Gastrocnemius medialis (tissue), 4 donors: ENCODE data around the gene MBD5. TPM values are rescaled to one million over a fixed set of nuclear protein-coding genes. Genes with fewer than 3 reads are reported as not detected.
A peak's percentile ranks its signal among the peaks of the same experiment; 100 is the strongest.

Experiments used
- ATAC-seq, 2 donors: fragments of 150-250 bp; one replicate each; pipeline ENCODE4 v1.9.1; 2016
- DNase-seq, 2 donors: peaks; one replicate each; pipeline ENCODE4 v3.0.0-alpha.2; 2019
- H3K27ac ChIP-seq, 4 donors: fragments of 200-600 bp; sonication (generic); 1 replicate in 1 of 4; 2 replicates in 3 of 4; pipeline ENCODE4 v1.5.1; 2016 to 2018; ENCODE audit warnings: mild to moderate bottlenecking in 2 of 4, moderate library complexity in 1 of 4
- H3K27me3 ChIP-seq, 3 donors: fragments of 200-600 bp; sonication (generic) in 2 of 3; 1 replicate in 1 of 3; 2 replicates in 2 of 3; pipeline versions ENCODE4 v1.5.1 to v1.6.0; 2016 to 2019; ENCODE audit warnings: mild to moderate bottlenecking in 1 of 3, moderate library complexity in 1 of 3
- H3K36me3 ChIP-seq, 2 donors: fragments of 200-600 bp; sonication (generic) in 1 of 2; one replicate each; pipeline ENCODE4 v1.5.1; 2017 to 2018
- H3K4me1 ChIP-seq, 2 donors: fragments of 200-600 bp; sonication (generic) in 1 of 2; one replicate each; pipeline ENCODE4 v1.5.1; 2016 to 2017; ENCODE audit warnings: mild to moderate bottlenecking in 2 of 2
- H3K4me3 ChIP-seq, 4 donors: fragments of 200-600 bp; sonication (generic) in 3 of 4; 1 replicate in 1 of 4; 2 replicates in 3 of 4; pipeline ENCODE4 v1.5.1; 2016 to 2019; ENCODE audit warnings: mild to moderate bottlenecking in 2 of 4
- H3K9me3 ChIP-seq, 3 donors: fragments of 200-600 bp; sonication (generic) in 2 of 3; 1 replicate in 1 of 3; 2 replicates in 2 of 3; pipeline ENCODE4 v1.5.1; 2016 to 2019
- POLR2A ChIP-seq, 2 donors: fragments of 450-650 bp; IDR thresholded peaks; one replicate each; pipeline ENCODE4 v1.6.1; 2017; ENCODE audit warnings: antibody characterized with exemption in 2 of 2, mild to moderate bottlenecking in 2 of 2, moderate library complexity in 2 of 2
- in situ Hi-C, 4 donors: fragments of 200-750 bp; cut with MboI; loops; one replicate each; pipeline versions ENCODE4 v1.15.0 to v1.8.0; 2017; ENCODE audit warnings: low sequenced_read_pairs in 4 of 4
- intact Hi-C: fragments of 100-400 bp; cut with DNase I; formaldehyde crosslinking; loops from one replicate; pipeline ENCODE4 v1.15.1; 2023; ENCODE audit warnings: low total_unique reads
- total RNA-seq, 4 donors: library from RNA; depleted of rRNA; stranded (reverse); fragments of >200 nt; gene quantifications; one replicate each; pipeline versions ENCODE4 v1.1.0 to v1.2.3, GENCODE V29; 2016
- TF ChIP-seq, protein P1 (sequence below), 5 experiments: fragments of 450-650 bp in 3 of 5; fragments of 200-600 bp in 2 of 5; sonication (generic) in 2 of 5; IDR thresholded peaks in 4 of 5; conservative IDR thresholded peaks in 1 of 5; 1 replicate in 4 of 5; 2 replicates in 1 of 5; pipeline ENCODE4 v1.5.1; 2016 to 2019; ENCODE audit warnings: antibody characterized with exemption in 5 of 5, mild to moderate bottlenecking in 3 of 5, moderate library complexity in 3 of 5

MBD5 gene
- total RNA-seq, 4 donors from 2014 or later = 15.2 to 27.2 (median 15.5) TPM

DNA sequence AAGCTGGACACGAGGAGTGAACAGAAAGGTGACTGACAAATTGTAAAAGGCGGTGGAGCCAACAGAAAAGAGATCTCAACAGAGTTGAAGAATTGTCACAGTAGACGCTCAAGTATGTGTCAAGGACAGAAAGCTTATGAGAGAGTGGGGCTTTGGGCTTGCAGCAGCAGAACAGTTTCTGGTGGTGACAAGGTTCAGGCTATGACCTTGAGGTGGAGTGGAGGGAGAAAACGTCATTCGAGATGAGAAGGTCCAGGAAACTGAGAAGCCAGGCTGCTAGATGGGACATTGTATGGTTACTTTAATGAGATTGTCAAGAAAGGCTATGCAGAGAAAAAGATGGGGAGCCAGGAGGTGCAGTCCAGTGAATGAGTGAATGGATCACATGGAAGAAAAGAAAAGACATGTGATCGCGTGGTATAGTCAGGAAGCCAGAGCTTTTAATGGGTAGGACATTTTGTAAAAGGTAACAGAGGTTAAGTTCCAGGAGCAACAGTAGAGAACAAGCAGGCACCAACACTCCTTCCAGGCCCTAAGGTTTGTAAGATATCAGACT lies 532.5 kb downstream of the MBD5 start:
- Histone ChIP-seq H3K4me3 (peak overlapping the region; percentile 21 to 50 (median 37)), H3K27me3 (no peaks in the 10 kb centered on the region), H3K27ac (peak overlapping the region in 1 of 4 donors; percentile 7), H3K36me3 (no peaks in the 10 kb centered on the region), H3K4me1 (peaks cover 0 to 4% of the 10 kb centered on the region in 2 donors), H3K9me3 (no peaks in the 10 kb centered on the region)
- no peak for DNase-seq
- in situ Hi-C loops (no loop called here), intact Hi-C loops (no loop called here)
- TF ChIP-seq, protein P1, sequence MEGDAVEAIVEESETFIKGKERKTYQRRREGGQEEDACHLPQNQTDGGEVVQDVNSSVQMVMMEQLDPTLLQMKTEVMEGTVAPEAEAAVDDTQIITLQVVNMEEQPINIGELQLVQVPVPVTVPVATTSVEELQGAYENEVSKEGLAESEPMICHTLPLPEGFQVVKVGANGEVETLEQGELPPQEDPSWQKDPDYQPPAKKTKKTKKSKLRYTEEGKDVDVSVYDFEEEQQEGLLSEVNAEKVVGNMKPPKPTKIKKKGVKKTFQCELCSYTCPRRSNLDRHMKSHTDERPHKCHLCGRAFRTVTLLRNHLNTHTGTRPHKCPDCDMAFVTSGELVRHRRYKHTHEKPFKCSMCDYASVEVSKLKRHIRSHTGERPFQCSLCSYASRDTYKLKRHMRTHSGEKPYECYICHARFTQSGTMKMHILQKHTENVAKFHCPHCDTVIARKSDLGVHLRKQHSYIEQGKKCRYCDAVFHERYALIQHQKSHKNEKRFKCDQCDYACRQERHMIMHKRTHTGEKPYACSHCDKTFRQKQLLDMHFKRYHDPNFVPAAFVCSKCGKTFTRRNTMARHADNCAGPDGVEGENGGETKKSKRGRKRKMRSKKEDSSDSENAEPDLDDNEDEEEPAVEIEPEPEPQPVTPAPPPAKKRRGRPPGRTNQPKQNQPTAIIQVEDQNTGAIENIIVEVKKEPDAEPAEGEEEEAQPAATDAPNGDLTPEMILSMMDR (IDR thresholded peaks at IDR 0.05 in 4 of 5, conservative IDR thresholded peaks at IDR 0.05 in 1 of 5) = no peak
- TF ChIP-seq POLR2A (IDR thresholded peaks at IDR 0.05) = no peak
- no peak for ATAC-seq

GRCh38 chr2:148554459-148555247 lies 533.8 kb downstream of the MBD5 start:
- Histone ChIP-seq H3K36me3 (no peaks in the 10 kb centered on the region), H3K9me3 (no peaks in the 10 kb centered on the region), H3K27ac (no peak overlapping the region), H3K4me1 (peaks cover 0 to 4% of the 10 kb centered on the region in 2 donors), H3K27me3 (no peaks in the 10 kb centered on the region), H3K4me3 (no peak overlapping the region)
- intact Hi-C loops = no loop called here
- in situ Hi-C loops = no loop called here
- ATAC-seq (no peak), DNase-seq (no peak)
- no peak for TF ChIP-seq POLR2A (IDR thresholded peaks at IDR 0.05)
- TF ChIP-seq, protein P1 (IDR thresholded peaks at IDR 0.05 in 4 of 5, conservative IDR thresholded peaks at IDR 0.05 in 1 of 5) = no peak

GRCh38 chr2:148555622-148556294 lies 534.9 kb downstream of the MBD5 start:
- DNase-seq = no peak
- TF ChIP-seq POLR2A (IDR thresholded peaks at IDR 0.05) = no peak
- TF ChIP-seq, protein P1 (IDR thresholded peaks at IDR 0.05 in 4 of 5, conservative IDR thresholded peaks at IDR 0.05 in 1 of 5) = no peak
- no peak for ATAC-seq
- no peaks in the 10 kb centered on the region for H3K9me3 ChIP-seq
- intact Hi-C loops = no loop called here
- peaks cover 0 to 4% of the 10 kb centered on the region in 2 donors for H3K4me1 ChIP-seq
- no peaks in the 10 kb centered on the region for H3K27me3 ChIP-seq
- no peak overlapping the region for H3K27ac ChIP-seq
- H3K4me3 ChIP-seq = no peak overlapping the region
- in situ Hi-C loops = no loop called here
- no peaks in the 10 kb centered on the region for H3K36me3 ChIP-seq

GRCh38 chr2:148557844-148558436 lies 537.0 kb downstream of the MBD5 start:
- Histone ChIP-seq H3K36me3 (no peaks in the 10 kb centered on the region), H3K27ac (no peak overlapping the region), H3K9me3 (no peaks in the 10 kb centered on the region), H3K4me3 (no peak overlapping the region), H3K27me3 (no peaks in the 10 kb centered on the region), H3K4me1 (no peaks in the 10 kb centered on the region)
- DNase-seq = no peak
- no peak for ATAC-seq
- intact Hi-C loops (no loop called here), in situ Hi-C loops (no loop called here)
- TF ChIP-seq, protein P1 (IDR thresholded peaks at IDR 0.05 in 4 of 5, conservative IDR thresholded peaks at IDR 0.05 in 1 of 5) = no peak
